Activated CD4-positive, alpha-beta T cell treated with anti-CD3 and anti-CD28 coated beads, Interleukin-10, Interleukin-2, amounts not matched to agents 100 ng/mL and 50 ng/mL, durations not matched to agents 16 hours and 8 hours (primary cell): ENCODE data around the gene ARL2.
A peak's percentile ranks its signal among the peaks of the same experiment; 100 is the strongest.

Experiments used
- DNase-seq: peaks from one replicate; pipeline ENCODE4 v3.0.0-alpha.2; 2020

ARL2 gene

DNA sequence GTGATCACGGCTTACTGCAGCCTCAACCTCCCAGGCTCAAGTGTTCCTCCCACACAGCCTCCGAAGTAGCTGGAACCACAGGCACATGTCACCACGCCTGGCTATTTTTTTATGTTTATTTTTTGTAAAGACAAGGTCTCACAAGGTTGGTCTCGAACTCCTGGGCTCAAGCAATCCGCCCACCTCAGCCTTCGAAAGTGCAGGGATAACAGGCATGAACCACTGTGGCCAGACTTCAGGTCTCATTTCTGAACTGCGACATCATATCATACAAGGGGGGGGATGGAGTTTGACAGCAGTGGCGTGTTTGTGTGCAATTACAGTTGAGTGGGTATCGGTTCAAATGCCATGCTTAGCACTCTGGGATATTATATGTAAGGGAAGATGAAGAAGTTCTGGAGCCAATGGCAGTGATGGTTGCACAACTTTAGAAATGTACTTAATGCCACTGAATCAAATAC, 37.5 kb downstream of the ARL2 start:
- DNase-seq, result peak; percentile 30

DNA sequence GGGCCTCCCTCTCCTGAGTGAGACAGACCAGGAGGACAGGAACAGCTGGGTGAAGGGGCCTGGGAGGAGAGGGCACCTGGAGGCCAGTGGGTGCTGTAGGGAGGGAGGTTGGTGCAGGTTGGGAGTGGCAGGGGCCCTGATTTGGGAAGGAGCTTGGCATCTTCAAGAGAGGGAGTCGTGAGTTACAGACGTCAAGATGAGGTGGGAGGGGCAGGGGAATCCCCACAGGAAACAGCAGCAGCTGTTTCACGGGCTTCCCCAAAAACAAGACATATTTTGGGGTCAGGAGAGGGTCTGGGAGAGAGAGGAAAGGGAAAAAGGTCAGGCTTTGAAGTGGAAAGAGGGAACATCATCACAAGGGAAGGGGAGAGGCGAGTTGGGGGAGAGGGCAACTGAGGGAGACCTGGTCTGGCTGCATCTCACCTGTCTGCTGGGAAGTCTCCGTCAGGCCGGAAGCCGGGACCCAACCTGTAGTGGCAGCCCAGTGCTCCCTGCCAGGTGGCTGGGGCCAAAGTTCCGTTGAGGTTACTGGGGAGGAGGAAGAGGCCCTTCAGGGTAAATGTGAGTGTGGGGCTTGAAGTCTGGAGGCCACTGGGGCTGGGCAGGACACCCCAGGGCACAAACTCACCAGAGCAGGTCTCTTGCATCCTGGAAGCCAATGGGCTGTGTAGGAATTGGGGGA, 40.0 kb downstream of the ARL2 start:
- no peak for DNase-seq

DNA sequence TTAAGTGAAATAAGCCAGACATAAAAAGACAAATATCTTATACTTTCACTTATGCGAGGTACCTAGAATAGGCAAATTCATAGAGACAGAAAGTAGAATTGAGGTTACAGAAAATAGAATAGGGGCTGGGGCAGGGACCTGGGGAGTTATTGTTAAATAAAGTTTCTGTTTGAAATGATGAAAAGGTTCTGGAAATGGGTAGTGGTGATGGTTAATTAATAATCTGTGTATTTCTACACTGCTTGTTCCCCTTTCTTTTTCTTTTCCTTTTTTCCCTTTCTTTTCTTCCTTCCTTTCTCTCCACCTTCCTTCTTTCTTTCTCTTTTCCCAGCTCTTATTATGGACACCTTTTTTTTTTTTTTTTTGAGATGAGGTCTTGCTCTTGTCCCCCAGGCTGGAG, 41.6 kb downstream of the ARL2 start:
- no peak for DNase-seq

DNA sequence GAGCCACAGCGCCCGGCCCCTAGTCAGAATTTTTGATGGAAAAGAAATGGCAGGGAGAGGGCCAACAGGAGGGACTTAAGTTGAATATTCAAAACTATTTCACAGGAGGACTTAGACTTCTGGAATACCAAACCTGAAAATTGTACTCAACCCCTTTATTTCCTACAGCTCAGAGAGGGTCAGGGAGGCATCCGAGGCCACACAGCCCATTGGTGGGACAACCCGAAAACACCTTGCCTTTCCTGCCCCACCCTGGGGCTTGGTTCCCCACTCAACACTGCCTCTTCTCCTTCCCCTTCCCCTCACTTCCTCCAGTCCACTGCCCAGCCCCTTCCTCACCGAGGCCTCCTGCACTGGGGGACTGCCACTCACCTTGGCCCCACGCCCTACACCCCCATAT, 43.0 kb downstream of the ARL2 start:
- DNase-seq, result no peak

DNA sequence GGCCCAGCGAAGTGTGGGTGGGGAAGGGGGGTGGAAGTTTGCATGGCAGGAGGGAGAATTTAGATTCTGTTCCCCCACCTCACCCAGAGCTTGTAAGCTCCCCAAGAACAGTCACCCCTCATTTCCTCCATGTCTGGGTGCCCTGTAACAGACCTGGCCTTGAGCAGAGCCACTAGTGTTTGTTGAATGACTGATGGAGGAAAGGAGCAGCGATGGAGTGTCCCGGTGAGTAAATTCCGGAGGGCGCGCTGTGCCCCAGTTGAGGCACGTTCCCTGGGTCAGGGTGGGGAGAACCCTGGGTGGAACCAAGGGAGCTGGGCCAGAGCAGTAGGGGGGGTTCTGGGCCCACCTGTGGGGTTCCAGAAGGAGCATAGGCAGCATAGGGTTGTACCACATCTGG, 43.6 kb downstream of the ARL2 start:
- no peak for DNase-seq

DNA sequence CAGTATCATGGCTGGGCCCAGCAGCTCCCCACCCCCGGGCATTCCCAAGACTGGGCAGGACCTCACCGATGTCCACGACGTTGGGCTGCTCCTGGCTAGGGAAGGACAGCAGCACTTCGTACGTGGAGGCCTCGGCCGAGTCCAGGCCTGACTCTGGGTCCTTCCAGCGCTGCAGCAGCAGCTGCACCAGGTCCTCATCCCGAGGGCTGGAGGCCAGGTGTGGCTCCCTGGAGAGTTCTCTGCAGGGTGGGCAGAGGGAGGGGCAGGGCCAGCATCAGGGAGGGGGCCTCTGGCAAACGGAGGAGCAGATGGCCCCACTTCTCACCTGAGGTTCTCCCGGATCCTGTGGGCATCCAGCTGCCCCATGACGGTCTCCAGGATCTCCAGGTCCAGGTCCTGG, 44.1 kb downstream of the ARL2 start:
- DNase-seq, result no peak

DNA sequence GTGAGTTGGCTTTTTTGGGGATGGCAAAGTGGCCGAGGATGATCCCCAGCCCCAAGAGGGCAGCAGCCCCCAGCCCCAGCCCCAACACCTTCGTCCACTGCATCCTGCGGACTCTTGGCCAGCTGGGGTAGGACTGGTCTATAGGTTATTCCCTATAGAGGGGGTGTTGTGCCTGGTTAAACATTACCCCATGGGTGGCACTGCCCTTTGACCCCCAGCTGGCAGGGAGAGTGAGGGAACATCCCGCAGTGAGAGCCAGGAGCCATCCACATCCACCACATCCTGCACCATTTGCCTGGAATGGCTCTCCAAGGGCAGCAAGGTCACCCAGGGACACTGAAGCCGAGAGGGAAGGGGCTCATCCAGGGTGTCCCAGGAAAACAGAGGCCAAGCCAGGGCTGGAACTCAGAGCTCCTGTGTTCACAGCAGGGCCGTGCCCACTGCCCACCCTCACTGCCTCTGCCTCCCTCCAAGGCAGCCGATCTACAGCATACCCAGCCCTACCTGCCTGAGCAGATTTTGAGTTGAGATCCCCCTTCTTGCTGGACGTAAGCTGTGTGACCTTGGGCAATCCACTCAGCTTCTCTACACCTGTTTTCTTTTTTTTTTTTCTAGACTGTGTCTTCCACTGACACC, 44.6 kb downstream of the ARL2 start, which contains the start of gene NAALADL1:
Gene NAALADL1 (minus strand): TSS at position 135 of the 636 bp plus-strand sequence. CDS start 32 bp downstream, at position 103.
- DNase-seq, result no peak

DNA sequence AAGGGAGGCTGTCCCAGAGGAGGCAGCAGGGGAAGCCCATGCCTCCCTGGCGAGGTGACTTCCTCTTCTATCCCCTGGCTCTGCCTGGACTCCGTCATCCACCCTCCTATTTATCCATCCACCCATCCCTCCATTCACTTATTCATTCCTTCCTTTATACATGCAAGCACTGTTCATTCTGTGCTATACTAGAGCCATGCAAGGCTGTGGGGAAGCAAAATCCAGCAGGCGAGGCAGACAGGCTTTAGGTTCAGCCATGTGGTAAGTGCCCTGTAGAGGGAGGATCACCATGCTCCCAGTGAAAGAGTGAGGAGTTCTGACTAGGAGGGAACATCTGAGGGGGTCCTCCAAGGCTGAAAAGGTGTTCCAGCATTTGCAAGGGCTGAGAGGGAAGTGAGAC, 45.6 kb downstream of the ARL2 start:
- no peak for DNase-seq

DNA sequence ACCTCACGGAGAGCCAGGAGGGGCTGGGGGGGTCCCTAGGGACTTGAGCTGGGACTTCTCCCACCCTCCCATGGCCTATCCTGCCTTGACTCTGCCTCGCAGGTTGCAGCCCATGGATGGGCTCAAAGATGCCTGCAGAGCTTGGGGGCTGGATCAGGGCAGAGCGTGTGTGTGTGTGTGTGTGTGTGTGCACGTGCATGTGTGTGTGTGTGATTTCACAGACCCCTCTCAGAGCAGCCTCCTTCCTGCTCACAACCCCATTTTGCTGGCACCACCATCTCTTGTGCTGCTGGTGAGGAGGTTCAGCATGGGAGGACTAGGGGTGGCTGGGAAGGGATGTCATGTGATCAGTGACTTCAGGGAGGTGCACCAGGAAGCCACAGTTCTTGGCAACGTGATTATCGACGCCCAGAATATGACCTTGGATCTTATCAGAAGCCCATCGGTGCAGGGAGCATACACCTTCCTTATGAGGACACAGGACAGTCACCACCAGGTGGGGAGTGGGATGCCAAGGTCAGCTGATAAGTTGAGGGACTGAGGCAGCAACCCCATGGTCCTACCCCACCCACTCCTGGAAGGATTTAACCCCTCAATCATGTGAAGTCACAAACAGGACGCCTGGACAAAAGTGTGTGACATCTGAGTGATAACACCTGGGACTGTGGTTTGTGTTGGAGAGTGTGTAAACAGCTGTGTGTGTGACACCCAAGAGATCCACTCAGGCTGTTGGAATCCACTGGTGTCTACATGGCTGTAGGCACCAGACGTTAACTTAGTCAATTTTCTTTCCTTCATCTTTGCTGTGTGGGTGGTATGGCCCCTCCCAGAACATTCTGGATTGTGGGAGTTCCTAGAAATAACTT, 46.2 kb downstream of the ARL2 start:
- DNase-seq, result no peak

DNA sequence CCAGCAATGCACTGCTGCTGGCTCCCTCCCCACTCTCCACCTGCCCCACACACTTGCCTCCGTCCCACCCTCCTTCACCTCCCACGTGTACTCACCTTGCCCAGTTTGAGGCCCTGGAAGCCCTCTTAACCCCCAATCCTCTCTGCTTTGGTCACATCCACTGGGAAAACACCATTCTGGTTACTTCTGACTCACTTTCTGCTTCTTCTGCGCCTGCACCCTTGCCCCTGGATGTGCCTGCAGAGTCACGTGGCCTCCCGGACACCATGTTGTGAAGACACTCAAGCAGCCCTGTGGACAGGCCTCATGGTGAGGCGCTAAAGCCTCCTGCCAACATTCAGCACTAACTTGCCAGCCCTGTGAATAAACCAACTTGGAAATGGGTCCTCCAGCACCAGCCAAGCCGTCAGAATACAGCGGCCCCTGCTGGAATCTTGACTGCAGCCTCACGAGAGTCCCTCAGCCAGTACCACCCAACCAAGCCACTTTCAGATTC, 47.0 kb downstream of the ARL2 start:
- no peak for DNase-seq

DNA sequence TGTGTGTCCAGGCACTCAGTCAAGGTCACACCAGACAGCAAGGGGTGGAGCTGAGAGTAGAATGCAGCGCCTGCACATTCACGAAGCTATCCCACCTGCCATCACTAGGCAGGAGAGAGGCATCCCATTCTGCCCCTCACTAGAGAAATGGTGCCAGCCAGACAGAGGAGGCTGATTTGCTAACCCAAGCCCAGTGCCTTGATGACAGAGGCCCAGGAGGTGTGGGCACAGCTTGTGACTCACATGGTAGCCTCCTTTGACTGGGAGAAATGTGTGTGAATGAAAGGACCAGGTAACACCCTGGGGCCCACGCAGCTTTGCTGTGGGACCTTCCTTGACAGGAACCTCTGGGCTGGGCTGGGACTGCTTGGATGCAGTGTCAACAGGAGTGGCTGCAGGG, 49.6 kb downstream of the ARL2 start:
- no peak for DNase-seq

DNA sequence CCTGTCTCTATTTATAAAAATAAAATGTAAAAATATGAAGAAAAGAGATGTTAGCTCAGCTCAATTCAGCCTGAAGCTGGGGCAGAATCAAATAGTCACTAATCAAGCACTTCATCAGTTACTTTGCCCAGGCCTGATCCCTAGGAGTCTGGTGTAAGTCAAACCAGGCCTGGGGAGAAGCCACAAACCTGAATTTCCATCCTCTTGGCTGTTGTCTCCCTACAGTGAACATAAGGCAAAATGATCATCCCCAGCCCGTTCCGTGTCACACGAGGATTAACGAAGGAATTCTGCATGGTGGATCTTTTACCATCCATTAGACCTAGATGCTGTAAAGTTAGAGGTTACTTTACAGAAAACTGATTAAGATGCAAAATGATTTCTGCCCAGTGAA, 50.9 kb downstream of the ARL2 start:
- DNase-seq, result no peak

DNA sequence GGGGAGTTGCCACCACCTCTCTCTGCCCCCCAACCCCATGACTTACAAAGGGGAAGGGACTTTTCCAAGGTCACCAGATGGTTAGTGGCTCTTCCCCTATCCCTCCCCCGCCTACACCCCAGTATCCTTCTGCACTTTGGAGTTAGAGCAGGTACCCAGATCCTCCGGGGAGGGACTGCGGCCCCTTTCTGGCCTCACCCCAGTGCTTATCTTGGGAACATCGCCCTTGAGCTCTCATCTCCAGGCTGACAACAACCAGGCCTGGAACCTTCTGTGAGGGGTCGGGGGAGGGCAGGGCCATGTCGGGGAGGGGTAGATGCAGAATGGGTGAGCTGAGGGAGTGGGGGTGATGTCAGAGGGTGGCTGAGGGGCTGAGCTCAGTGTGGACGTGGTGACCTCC, 51.9 kb downstream of the ARL2 start:
- DNase-seq, result no peak

DNA sequence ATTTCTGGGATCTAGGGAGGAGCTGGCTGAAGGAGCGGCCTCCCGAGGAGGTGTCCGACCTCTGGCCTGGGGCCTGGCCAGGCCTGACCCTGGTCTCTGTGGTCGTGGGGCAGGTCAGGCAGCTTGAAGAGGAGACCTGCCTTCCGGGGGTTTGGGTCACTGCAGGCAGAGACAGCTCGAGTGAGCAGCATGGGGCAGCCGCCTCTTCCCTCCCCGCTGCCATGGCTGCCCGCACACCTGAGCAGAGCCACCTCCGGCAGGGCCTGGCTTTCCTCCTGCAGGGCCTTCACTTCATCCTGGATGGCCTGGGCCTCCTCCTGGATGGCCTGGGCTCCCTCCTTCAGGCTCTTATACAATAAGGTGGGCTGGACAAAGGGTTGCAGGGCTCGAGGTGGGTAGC, 52.4 kb downstream of the ARL2 start:
- no peak for DNase-seq

DNA sequence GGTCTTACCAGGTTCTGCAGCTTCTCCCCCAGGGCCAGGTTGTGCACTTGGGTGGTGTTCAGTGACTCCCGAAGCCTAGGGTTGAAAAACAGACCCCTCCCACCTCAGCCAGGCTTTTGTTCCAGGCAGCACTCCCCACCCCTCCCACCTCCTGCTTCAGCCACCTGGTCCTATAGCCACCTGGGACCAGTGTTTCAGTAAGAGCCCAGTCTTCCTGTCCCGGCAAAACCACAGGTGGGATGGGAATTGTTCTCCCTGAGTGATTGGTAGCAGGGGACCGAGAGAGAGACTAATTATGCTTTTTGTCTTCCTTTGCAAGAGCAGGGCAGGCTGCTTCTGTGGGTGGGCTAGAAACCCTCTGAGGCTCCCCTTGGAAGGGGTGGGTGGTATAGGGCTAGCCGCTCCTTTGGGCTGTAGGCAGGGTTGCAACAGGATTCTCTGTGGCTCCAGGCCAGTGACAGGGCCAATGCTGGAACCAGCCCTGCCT, 52.9 kb downstream of the ARL2 start:
- no peak for DNase-seq

DNA sequence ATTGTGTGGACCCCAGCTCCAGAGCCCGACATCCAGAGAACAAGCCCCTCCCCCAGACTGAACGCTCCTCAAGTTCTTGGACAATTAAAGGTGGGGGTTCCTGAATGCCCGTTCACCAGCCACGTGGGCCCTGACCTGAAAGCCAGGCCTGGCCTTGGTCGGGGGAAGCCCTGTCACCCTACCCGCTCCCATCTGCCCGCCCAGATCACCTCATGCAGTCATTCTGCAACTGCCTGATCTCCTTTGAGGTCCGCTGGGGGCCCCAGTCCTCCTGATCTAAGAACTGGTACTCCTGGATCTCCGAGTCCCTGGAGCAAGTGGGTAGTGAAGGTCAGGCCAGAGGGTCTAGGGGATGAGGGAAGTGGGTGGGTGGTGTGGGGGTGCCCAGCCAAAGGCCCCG, 53.5 kb downstream of the ARL2 start:
- DNase-seq, result no peak

DNA sequence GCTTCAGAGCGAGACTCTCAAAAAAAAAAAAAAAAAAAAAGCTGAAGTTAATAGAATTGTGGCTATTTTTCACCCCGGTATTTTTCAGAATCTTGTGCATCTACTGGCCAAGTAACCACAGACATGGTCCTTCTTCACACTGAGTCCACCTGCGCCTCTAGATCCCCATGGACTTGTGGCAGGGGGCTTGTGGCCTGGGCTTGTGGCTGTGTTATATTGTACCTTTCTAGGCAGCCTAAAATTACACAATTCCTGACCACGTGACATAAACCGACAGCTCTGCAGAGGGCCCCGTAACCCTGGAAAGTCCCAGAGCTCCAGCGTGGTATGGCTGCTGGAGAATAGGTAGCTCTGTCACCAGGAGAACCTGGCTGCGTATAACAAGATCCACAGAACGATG, 55.3 kb downstream of the ARL2 start:
- peak; percentile 37 for DNase-seq
